Esophagus muscularis mucosa (tissue), 4 donors: ENCODE data around the gene TNFSF4. TPM values are rescaled to one million over a fixed set of nuclear protein-coding genes. Genes with fewer than 3 reads are reported as not detected.

Source experiments
- DNase-seq: peaks from one replicate; pipeline ENCODE4 v3.0.0-alpha.2; 2017; ENCODE audit errors: extremely low spot score
- H3K27ac ChIP-seq, 4 donors: fragments of 200-600 bp; sonication (generic); replicated peaks in 1 of 4; 1 replicate in 3 of 4; 2 replicates in 1 of 4; pipeline ENCODE4 v1.5.1; 2016 to 2019; ENCODE audit warnings: mild to moderate bottlenecking in 1 of 4
- H3K27me3 ChIP-seq, 4 donors: fragments of 200-600 bp; sonication (generic); one replicate each; pipeline versions ENCODE4 v1.5.1 to v1.6.0; 2016 to 2019
- H3K36me3 ChIP-seq, 4 donors: fragments of 200-600 bp; sonication (generic); one replicate each; pipeline ENCODE4 v1.5.1; 2016 to 2019
- H3K4me1 ChIP-seq, 4 donors: fragments of 200-600 bp; sonication (generic); one replicate each; pipeline ENCODE4 v1.5.1; 2016 to 2019
- H3K4me3 ChIP-seq, 4 donors: fragments of 200-600 bp; sonication (generic); 1 replicate in 2 of 4; 2 replicates in 2 of 4; pipeline ENCODE4 v1.5.1; 2016 to 2019; ENCODE audit warnings: mild to moderate bottlenecking in 4 of 4, moderate library complexity in 1 of 4
- H3K9me3 ChIP-seq, 4 donors: fragments of 200-600 bp; sonication (generic); 1 replicate in 3 of 4; 2 replicates in 1 of 4; pipeline ENCODE4 v1.5.1; 2016 to 2019
- CTCF ChIP-seq, 3 experiments: fragments of 200-600 bp in 2 of 3; fragments of 450-650 bp in 1 of 3; sonication (generic) in 2 of 3; IDR thresholded peaks; one replicate each; pipeline ENCODE4 v1.5.1; 2017 to 2019; ENCODE audit warnings: antibody characterized with exemption in 3 of 3, mild to moderate bottlenecking in 2 of 3, moderate library complexity in 1 of 3
- EP300 ChIP-seq: sonication (generic); formaldehyde crosslinking; IDR thresholded peaks from one replicate; pipeline ENCODE4 v1.6.1; 2017; ENCODE audit warnings: antibody characterized with exemption
- POLR2A ChIP-seq: fragments of 450-650 bp; IDR thresholded peaks from one replicate; pipeline ENCODE4 v1.6.1; 2017; ENCODE audit warnings: antibody characterized with exemption, moderate library complexity, mild to moderate bottlenecking, low read depth
- POLR2AphosphoS5 ChIP-seq, 2 donors: sonication (generic); formaldehyde crosslinking; IDR thresholded peaks; one replicate each; pipeline ENCODE4 v1.6.1; 2017; ENCODE audit warnings: antibody characterized with exemption in 2 of 2
- WGBS: methylation state at CpG from one replicate; pipeline ENCODE4 v1.1.5; 2018; 5-methylcytosine and 5-hydroxymethylcytosine counted together
- intact Hi-C: fragments of 100-400 bp; cut with DNase I; formaldehyde crosslinking; loops from one replicate; pipeline ENCODE4 v1.15.1; 2023
- total RNA-seq, 4 donors: library from RNA; depleted of rRNA; stranded (reverse); fragments of >200 nt; gene quantifications; one replicate each; pipeline versions ENCODE4 v1.1.0 to v1.2.1, GENCODE V29; 2016

Gene TNFSF4
- total RNA-seq, 4 donors from 2014 or later: 2.3 to 3.8 (median 3.3) TPM

DNA sequence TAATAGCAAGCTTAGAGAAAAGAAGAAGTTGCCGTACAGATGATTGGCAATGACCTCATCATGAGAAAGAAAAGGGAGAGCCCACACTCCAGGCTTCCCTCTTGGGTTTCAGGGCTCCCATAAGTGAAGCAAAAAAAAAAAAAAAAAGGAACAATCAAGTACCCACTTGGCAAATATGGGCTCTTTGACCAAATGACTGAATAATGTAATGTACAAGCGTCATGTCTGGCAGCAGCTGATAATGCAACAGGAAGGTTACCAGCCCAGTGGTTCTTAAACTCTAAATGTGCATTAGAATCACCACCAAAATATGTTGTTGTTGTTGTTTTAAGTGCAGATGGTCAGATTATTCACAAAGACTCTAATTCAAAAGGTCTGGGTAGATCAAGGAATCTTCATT is 13.5 kb downstream of the TNFSF4 start:
- TF ChIP-seq POLR2A: no peak
- TF ChIP-seq POLR2AphosphoS5 (IDR thresholded peaks at IDR 0.05): no peak
- TF ChIP-seq CTCF (IDR thresholded peaks at IDR 0.05): no peak
- Histone ChIP-seq H3K27ac (no peak overlapping the region), H3K36me3 (no peaks in the 10 kb centered on the region), H3K27me3 (no peaks in the 10 kb centered on the region), H3K9me3 (no peaks in the 10 kb centered on the region), H3K4me3 (no peak overlapping the region), H3K4me1 (peaks cover 15 to 31% (median 24%) of the 10 kb centered on the region in 4 donors)
- whole genome bisulfite sequencing: 83% methylated on average over 2 of the region's 2 CpGs
- intact Hi-C loops: no loop called here
- no peak for DNase-seq

DNA sequence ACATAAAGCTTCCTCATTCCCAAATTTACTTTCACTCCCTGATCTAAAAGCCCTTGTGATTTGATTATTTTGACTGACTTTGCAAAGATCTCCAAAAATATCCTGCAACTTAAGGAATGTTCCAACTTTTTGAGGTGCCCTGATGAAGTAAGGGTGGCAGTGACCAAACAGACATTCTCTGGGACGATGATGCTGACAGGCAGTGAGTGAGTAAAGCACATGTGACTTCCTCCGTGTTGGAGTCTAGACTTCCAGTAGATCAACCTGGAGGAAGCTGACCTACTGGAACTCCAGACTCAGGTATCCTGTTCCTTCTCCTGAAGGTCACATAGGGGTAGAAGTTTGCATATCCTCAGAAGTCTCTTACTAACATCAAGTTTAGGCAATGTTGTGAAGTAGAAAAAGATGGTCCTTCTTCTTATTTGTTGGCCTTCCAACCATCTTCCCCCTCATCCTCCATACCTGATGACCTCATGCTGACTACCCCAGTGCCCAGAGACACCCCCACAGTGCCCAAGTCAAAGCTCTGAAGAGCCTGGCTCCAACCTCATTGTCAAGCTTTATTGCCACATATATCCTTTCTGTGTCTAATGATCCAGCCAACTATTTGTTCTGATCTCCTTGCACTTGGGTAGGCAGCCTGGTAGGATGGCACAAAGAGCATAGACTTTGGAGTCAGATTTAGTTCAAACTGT is 16.0 kb downstream of the TNFSF4 start:
- no peak for TF ChIP-seq POLR2A
- no peak for TF ChIP-seq EP300
- no peak for TF ChIP-seq POLR2AphosphoS5 (IDR thresholded peaks at IDR 0.05)
- TF ChIP-seq CTCF (IDR thresholded peaks at IDR 0.05): no peak
- WGBS: 39% methylated on average over 2 of the region's 2 CpGs
- intact Hi-C loops: no loop called here

GRCh38 chr1:173190101-173190936 is 16.8 kb downstream of the TNFSF4 start:
- no peaks in the 10 kb centered on the region for H3K9me3 ChIP-seq
- no peaks in the 10 kb centered on the region for H3K36me3 ChIP-seq
- H3K27ac ChIP-seq: peak overlapping the region; percentile 69 to 79 (median 78)
- H3K27me3 ChIP-seq: no peaks in the 10 kb centered on the region
- TF ChIP-seq POLR2AphosphoS5 (IDR thresholded peaks at IDR 0.05) (peak; percentile 45 to 57), POLR2A (no peak)
- intact Hi-C loops: no loop called here
- peaks cover 15 to 31% (median 24%) of the 10 kb centered on the region in 4 donors for H3K4me1 ChIP-seq
- no peak for DNase-seq
- WGBS: 22% methylated on average over 9 of the region's 10 CpGs
- H3K4me3 ChIP-seq: no peak overlapping the region

More for the DNA sequence above, 16.0 kb downstream of the TNFSF4 start:
- no peak for DNase-seq
- H3K27me3 ChIP-seq: no peaks in the 10 kb centered on the region
- H3K9me3 ChIP-seq: no peaks in the 10 kb centered on the region
- H3K27ac ChIP-seq: peak overlapping the region; percentile 69 to 79 (median 78)
- no peaks in the 10 kb centered on the region for H3K36me3 ChIP-seq
- H3K4me3 ChIP-seq: no peak overlapping the region
- peaks cover 15 to 31% (median 24%) of the 10 kb centered on the region in 4 donors for H3K4me1 ChIP-seq

- no peak for DNase-seq
- intact Hi-C loops: no loop called here
- H3K27me3 ChIP-seq: no peaks in the 10 kb centered on the region
- H3K27ac ChIP-seq: no peak overlapping the region
- peaks cover 15 to 25% (median 21%) of the 10 kb centered on the region in 4 donors for H3K4me1 ChIP-seq
- H3K9me3 ChIP-seq: no peaks in the 10 kb centered on the region
- H3K36me3 ChIP-seq: no peaks in the 10 kb centered on the region
- H3K4me3 ChIP-seq: no peak overlapping the region
- whole genome bisulfite sequencing: 96% methylated on average over 3 of the region's 3 CpGs
- TF ChIP-seq CTCF (IDR thresholded peaks at IDR 0.05): no peak
- no peak for TF ChIP-seq POLR2A
- no peak for TF ChIP-seq EP300
- no peak for TF ChIP-seq POLR2AphosphoS5 (IDR thresholded peaks at IDR 0.05)
These were observed 19.4 kb downstream of the TNFSF4 start for GRCh38 chr1:173187671-173188237.

DNA sequence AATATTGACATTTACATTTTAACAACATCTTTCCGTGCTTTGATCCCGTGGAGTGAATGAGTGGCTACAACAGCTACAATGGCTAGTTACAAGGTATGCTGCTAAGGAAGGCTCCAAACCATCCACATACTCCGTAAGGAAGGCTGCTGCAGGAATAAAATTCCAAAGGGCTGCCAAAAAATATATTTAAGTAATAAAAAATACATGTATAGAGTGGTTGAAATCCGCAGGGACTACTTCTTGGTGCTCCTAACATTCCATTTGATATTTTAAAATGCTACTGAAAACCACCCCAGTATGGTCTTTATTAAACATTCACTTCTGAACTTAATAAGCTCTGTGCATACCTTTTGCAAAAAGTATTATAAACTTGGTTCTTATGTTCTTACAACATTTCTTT is 25.3 kb downstream of the TNFSF4 start:
- DNase-seq: no peak
- H3K4me3 ChIP-seq: no peak overlapping the region
- no peaks in the 10 kb centered on the region for H3K36me3 ChIP-seq
- intact Hi-C loops: no loop called here
- WGBS: 75% methylated on average over 4 of the region's 4 CpGs
- no peaks in the 10 kb centered on the region for H3K4me1 ChIP-seq
- TF ChIP-seq CTCF (IDR thresholded peaks at IDR 0.05) (no peak), POLR2AphosphoS5 (IDR thresholded peaks at IDR 0.05) (no peak), EP300 (no peak), POLR2A (no peak)
- H3K27ac ChIP-seq: no peak overlapping the region
- H3K27me3 ChIP-seq: no peaks in the 10 kb centered on the region
- H3K9me3 ChIP-seq: no peaks in the 10 kb centered on the region
